NB4 (cell line): ENCODE data around the gene DNAH14.

ENCODE experiments used
- CTCF ChIP-seq: IDR thresholded peaks from one replicate; pipeline ENCODE4 v1.5.1; 2012; ENCODE audit warnings: low read depth, low read length
- MYC ChIP-seq: IDR thresholded peaks from 2 replicates; pipeline ENCODE4 v1.6.1; 2011; ENCODE audit warnings: low read depth, low read length
- POLR2A ChIP-seq: IDR thresholded peaks from 2 replicates; pipeline ENCODE4 v1.6.1; 2011; ENCODE audit warnings: mild to moderate bottlenecking; ENCODE audit not compliant: insufficient read length; ENCODE audit errors: extremely low read depth

GRCh38 chr1:224938652-224939051 lies 9.2 kb downstream of the DNAH14 start:
- TF ChIP-seq CTCF (no peak), POLR2A (no peak), MYC (no peak)
